ENCODE measurements around the gene CCDC38.
"Not testable (repeated sequence)": the region's sequence is repeated elsewhere in the genome, so short reads cannot be mapped to it uniquely, and the experiment has no call there.

The CCDC38 gene

GRCh38 chr12:95942524-95943329 is at the start of gene CCDC38:
TSS of gene CCDC38 (minus strand) at chr12:95942614. CDS start at chr12:95936509, 6,105 bp downstream.
- DNase-seq, result peak; percentile 87

GRCh38 chr12:95990136-95990535 is 47.7 kb upstream of the CCDC38 start:
- no peak for DNase-seq

- no peak for DNase-seq
Observed at GRCh38 chr12:95989504-95990123, 47.2 kb upstream of the CCDC38 start.

- DNase-seq, result no peak
Observed at GRCh38 chr12:95988506-95989275, 46.3 kb upstream of the CCDC38 start.

- DNase-seq, result no peak
Observed at GRCh38 chr12:95986635-95987570, 44.5 kb upstream of the CCDC38 start.

- DNase-seq, result no peak
Observed at GRCh38 chr12:95984682-95985081, 42.3 kb upstream of the CCDC38 start.

GRCh38 chr12:95982602-95983001 is 40.2 kb upstream of the CCDC38 start:
- DNase-seq, result no peak

GRCh38 chr12:95980437-95980836 is 38.0 kb upstream of the CCDC38 start:
- DNase-seq, result no peak

- no peak for DNase-seq
Observed at GRCh38 chr12:95978774-95979173, 36.4 kb upstream of the CCDC38 start.

- no peak for DNase-seq
Observed at GRCh38 chr12:95978351-95978750, 35.9 kb upstream of the CCDC38 start.

- no peak for DNase-seq
Observed at GRCh38 chr12:95977764-95978305, 35.4 kb upstream of the CCDC38 start.

- DNase-seq, result no peak
Observed at GRCh38 chr12:95976416-95976832, 34.0 kb upstream of the CCDC38 start.

GRCh38 chr12:95975491-95975890 is 33.1 kb upstream of the CCDC38 start:
- DNase-seq, result no peak

GRCh38 chr12:95974358-95974757 is 31.9 kb upstream of the CCDC38 start:
- no peak for DNase-seq

GRCh38 chr12:95972832-95973456 is 30.5 kb upstream of the CCDC38 start:
- no peak for DNase-seq

- no peak for DNase-seq
Observed at GRCh38 chr12:95970905-95971304, 28.5 kb upstream of the CCDC38 start.

GRCh38 chr12:95969116-95969515 is 26.7 kb upstream of the CCDC38 start:
- DNase-seq, result not testable (repeated sequence)

- DNase-seq, result no peak
Observed at GRCh38 chr12:95967301-95967700, 24.9 kb upstream of the CCDC38 start.

- DNase-seq, result no peak
Observed at GRCh38 chr12:95966287-95966870, 24.0 kb upstream of the CCDC38 start.

- DNase-seq, result no peak
Observed at GRCh38 chr12:95963096-95963495, 20.7 kb upstream of the CCDC38 start.

GRCh38 chr12:95962222-95962621 is 19.8 kb upstream of the CCDC38 start:
- no peak for DNase-seq
